HUES64 (cell line): ENCODE results near the gene ALX4.

ENCODE experiments used
- H3K27ac ChIP-seq: 2 replicates; pipeline ENCODE4 v1.7.0; 2013; ENCODE audit warnings: low read depth, low read length, inconsistent platforms
- H3K27me3 ChIP-seq: 2 replicates; pipeline ENCODE4 v1.6.1; 2013; ENCODE audit warnings: mild to moderate bottlenecking, low read length; ENCODE audit not compliant: insufficient read depth
- H3K36me3 ChIP-seq: 2 replicates; pipeline ENCODE4 v1.6.1; 2013; ENCODE audit warnings: mild to moderate bottlenecking, low read length; ENCODE audit not compliant: insufficient read depth
- H3K4me1 ChIP-seq: 2 replicates; pipeline ENCODE4 v1.6.1; 2013; ENCODE audit warnings: mild to moderate bottlenecking, low read length, moderate library complexity; ENCODE audit not compliant: insufficient read depth
- H3K4me3 ChIP-seq: 2 replicates; pipeline ENCODE4 v1.5.1; 2013; ENCODE audit warnings: mild to moderate bottlenecking, low read length, moderate library complexity
- H3K9ac ChIP-seq: 2 replicates; pipeline ENCODE4 v1.6.1; 2013; ENCODE audit warnings: mild to moderate bottlenecking, low read depth, low read length
- H3K9me3 ChIP-seq: 2 replicates; pipeline ENCODE4 v1.6.1; 2013; ENCODE audit warnings: low read depth, low read length; ENCODE audit not compliant: insufficient read depth
- WGBS: fragments of 150-250, 120-280 bp; methylation state at CpG from one replicate; pipeline ENCODE4 v1.1.7; 2013; ENCODE audit warnings: missing lambda C conversion rate; 5-methylcytosine and 5-hydroxymethylcytosine counted together

ALX4 gene

DNA sequence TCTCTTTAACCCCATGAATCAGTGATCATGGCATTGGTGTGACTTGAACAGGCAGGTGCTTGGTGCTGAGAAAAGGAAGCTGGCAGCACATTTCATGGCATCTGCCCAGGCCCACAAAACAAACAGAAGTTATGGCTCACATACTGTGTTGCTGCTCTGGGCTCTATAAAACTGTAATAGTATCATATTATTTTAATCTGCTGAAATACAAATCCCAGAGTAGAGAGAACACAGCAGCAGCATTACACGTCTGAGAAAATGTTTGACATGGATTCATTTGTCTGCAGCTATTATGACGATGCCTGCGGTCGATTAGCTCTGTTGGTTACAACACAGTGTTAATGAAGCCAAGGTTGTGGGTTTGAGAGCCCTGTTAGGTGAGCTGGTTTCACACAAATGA is 80.8 kb downstream of the ALX4 start:
- 94% methylated on average over 4 of the region's 4 CpGs for WGBS
- H3K9ac ChIP-seq: no peak overlapping the region
- H3K4me1 ChIP-seq: no peaks in the 10 kb centered on the region
- no peaks in the 10 kb centered on the region for H3K36me3 ChIP-seq
- no peaks in the 10 kb centered on the region for H3K9me3 ChIP-seq
- H3K27ac ChIP-seq: no peak overlapping the region
- no peaks in the 10 kb centered on the region for H3K27me3 ChIP-seq
- no peak overlapping the region for H3K4me3 ChIP-seq

DNA sequence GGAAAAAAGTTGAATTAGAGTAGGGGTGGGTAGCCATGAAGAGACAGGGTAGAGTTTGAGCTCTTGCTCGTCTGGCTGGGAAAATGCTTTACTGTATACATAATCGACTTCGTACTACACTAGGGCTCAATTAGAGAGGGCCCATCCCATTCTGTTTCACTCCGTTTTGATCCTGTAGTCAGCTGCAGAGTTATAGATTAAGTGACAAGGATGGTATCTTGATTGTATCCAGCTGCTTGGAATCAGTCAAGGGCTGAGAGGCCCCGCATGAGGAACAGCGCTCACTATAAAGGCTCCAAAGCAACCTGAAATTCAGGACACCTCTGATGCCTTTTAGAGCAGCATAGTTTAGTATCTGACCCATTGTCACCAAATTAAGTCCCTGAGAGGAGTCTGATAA is 81.6 kb downstream of the ALX4 start:
- Histone ChIP-seq H3K9ac (no peak overlapping the region), H3K9me3 (no peaks in the 10 kb centered on the region), H3K27me3 (no peaks in the 10 kb centered on the region), H3K4me1 (no peaks in the 10 kb centered on the region), H3K27ac (no peak overlapping the region), H3K4me3 (no peak overlapping the region), H3K36me3 (no peaks in the 10 kb centered on the region)
- WGBS: 91% methylated on average over 6 of the region's 6 CpGs

DNA sequence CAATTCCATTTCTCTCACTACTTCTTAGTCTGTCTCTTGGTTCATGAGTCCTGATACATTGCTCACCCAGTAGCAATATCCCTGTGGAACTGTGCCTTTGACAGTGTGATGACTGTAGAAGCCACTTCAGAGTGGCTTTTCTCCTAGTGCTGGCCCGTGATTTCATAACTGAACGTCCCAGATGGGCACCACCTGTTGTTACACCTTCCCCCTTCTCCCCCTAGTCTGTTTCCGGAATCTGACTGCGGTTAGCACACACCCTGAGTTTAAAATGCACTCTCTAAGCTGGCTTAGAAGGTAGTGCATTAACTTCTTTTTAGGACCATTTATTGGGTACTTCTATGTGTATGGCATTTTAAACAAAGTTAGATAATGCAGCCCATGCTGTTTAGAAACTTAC is 83.0 kb downstream of the ALX4 start:
- WGBS: 95% methylated on average over 3 of the region's 4 CpGs

DNA sequence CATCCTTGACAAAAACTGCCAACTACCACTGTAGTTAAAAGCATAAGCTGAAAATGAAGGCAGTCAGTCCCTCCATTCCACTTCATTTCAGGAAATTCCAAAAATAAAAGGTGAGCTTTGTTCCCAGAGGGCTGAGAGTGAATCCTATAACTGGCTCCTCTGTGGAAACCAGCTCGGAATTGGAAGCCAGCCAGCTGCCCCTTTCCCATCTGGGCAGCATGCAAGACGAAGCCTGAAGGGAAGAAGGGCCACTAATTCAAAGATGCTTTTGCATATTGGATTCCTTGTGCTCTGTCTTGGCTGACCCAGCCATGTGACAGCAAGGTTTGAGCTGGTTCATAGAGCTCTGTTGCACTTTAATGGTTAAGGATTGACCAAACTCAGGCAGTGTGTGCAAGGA is 83.4 kb downstream of the ALX4 start:
- H3K36me3 ChIP-seq: no peaks in the 10 kb centered on the region
- H3K4me1 ChIP-seq: no peaks in the 10 kb centered on the region
- 88% methylated on average over 2 of the region's 2 CpGs for WGBS
- no peak overlapping the region for H3K27ac ChIP-seq
- H3K9ac ChIP-seq: no peak overlapping the region
- H3K27me3 ChIP-seq: no peaks in the 10 kb centered on the region
- no peaks in the 10 kb centered on the region for H3K9me3 ChIP-seq
- H3K4me3 ChIP-seq: no peak overlapping the region

More for the DNA sequence above, 83.0 kb downstream of the ALX4 start:
- no peak overlapping the region for H3K27ac ChIP-seq
- H3K4me1 ChIP-seq: no peaks in the 10 kb centered on the region
- H3K27me3 ChIP-seq: no peaks in the 10 kb centered on the region
- no peak overlapping the region for H3K9ac ChIP-seq
- H3K36me3 ChIP-seq: no peaks in the 10 kb centered on the region
- no peak overlapping the region for H3K4me3 ChIP-seq
- no peaks in the 10 kb centered on the region for H3K9me3 ChIP-seq

DNA sequence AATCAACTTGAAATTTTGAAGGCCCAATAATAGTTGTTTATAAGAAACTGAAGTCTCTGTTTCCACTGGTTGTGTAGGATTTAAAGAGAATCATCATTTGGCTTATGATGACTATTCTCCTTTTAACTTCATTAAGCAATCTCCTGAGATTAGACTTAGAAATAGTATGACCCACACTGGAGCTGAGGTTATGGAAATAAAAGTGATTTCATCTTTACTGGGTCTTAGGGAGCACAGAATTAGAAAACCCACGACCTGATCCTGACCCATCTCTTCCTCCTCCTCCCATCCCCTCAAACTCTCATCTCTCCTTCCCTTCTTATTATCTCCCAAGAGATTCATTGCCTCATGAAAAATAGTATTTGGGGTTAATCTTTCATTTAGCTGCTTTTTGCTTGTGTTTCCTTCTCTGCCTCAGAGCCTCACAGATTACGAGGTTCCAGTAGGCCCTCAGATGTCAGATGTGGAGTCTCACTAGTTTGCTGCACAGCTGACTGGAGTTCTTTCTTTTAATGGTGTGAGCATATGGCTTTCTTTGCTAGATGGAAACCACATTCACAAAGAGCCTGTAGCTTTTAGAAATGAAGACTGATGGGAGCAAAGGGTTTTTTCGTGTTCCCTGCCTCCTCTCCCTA is 85.0 kb downstream of the ALX4 start:
- Histone ChIP-seq H3K9ac (no peak overlapping the region), H3K9me3 (no peaks in the 10 kb centered on the region), H3K4me1 (no peaks in the 10 kb centered on the region), H3K36me3 (no peaks in the 10 kb centered on the region), H3K27ac (no peak overlapping the region), H3K4me3 (no peak overlapping the region), H3K27me3 (no peaks in the 10 kb centered on the region)
- WGBS: 94% methylated on average over 3 of the region's 3 CpGs

DNA sequence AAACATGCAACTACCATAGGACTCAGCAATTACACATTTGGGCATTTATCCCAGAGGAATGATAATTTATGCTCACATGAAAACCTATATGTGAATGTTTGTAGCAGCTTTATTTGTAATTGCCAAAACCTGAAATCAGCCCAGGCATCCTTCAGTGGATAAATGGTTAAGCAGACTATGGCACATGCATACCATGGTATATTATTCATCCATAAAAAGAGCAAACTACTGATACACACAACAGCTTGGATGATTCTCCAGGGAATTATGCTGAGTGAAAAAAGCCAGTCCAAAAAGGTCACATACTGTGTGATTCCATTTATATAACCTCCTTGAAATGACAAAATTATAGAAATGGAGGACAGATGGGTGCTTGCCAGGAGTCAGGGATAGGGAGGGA is 86.7 kb downstream of the ALX4 start:
- Histone ChIP-seq H3K27me3 (no peaks in the 10 kb centered on the region), H3K9me3 (no peaks in the 10 kb centered on the region), H3K4me3 (no peak overlapping the region), H3K36me3 (no peaks in the 10 kb centered on the region), H3K27ac (no peak overlapping the region), H3K4me1 (no peaks in the 10 kb centered on the region), H3K9ac (no peak overlapping the region)

DNA sequence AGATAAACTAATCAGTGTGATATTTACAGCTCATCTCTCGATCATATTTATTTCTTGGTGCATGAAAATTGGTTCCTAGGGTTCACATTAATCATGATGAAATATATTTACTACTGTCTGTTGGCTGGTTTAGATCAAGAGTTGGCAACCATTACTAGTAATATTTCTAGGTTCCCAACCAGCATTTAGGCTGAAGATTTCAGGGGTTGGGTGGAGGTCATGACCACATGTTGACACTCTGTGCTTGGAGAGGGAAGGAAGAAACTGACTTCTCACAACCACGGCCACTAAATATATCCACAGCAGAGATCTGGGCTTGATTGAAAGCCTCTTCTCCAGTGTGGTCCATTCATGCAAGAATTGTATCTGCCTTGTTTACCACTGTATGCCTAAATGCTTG is 87.9 kb downstream of the ALX4 start:
- Histone ChIP-seq H3K4me3 (no peak overlapping the region), H3K36me3 (no peaks in the 10 kb centered on the region), H3K4me1 (no peaks in the 10 kb centered on the region), H3K9me3 (no peaks in the 10 kb centered on the region), H3K27me3 (no peaks in the 10 kb centered on the region), H3K9ac (no peak overlapping the region), H3K27ac (no peak overlapping the region)
- WGBS: 91% methylated on average over 2 of the region's 2 CpGs

DNA sequence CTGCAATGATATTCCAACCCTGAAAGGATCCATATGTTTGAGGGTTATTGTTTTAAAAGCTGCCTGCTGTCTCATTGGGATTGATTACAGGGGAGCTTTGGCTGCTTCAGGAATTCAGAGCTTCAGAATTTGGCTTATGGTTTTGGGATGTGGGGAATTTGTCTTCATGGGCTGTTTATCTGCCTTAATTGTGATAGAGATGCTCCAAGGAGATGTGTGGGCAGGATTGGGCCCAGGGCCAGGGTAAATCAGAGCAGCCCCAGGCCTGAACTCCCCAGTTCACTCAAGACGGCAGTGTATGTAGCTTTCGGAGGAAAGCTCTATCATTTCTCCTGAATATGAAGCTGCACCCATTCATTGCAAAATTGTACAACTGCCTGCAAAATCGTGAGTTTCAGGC is 88.5 kb downstream of the ALX4 start:
- Histone ChIP-seq H3K4me1 (no peaks in the 10 kb centered on the region), H3K27ac (no peak overlapping the region), H3K27me3 (no peaks in the 10 kb centered on the region), H3K9ac (no peak overlapping the region), H3K9me3 (no peaks in the 10 kb centered on the region), H3K4me3 (no peak overlapping the region), H3K36me3 (no peaks in the 10 kb centered on the region)
- WGBS: 92% methylated on average over 3 of the region's 3 CpGs

DNA sequence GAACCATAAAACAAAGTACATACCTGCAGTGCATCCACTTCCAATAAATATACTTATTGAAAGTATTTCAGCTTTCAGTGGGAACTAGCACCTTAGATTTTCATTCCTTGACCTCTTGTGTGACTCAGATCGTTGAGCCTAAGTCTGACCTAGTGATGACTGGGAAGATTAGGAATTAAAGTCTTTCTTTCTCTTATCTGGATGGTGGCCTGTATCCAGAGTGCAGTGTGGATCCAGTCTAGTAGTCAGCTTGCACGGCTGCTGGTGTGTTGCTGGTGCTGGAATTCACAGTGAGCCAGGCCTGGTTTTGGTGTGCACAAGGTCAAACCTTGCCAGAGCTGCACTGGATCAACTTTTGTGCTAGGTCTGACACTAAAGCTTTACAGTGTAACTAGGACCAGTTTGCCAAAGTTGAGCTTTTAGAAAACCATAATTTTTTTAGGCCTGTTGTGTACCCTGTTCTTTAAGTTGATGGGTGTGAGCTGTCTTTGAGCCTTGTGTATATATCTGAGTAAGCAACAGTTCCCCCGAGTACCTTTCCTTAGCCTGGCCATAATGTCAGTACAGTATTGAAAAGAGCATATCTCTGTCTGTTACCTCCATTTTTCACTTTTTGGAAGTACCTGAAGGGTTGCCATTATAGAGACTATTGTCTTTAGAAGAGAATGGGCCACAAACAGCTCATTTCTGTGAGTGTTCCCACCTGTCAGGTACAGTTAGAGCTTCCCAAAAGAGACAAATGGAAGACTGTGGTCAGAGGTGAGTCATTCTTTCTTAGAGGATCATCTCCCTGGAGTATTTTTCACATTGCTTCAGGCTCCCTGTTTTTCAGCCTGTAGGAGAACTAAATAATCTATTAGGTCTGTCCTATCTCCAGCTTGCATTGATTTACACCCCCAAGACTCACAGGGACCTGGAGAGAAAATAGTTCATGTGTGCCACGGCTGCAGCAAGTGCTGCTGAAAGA is 89.8 kb downstream of the ALX4 start:
- Histone ChIP-seq H3K4me1 (no peaks in the 10 kb centered on the region), H3K9me3 (no peaks in the 10 kb centered on the region), H3K36me3 (no peaks in the 10 kb centered on the region), H3K27me3 (no peaks in the 10 kb centered on the region), H3K4me3 (no peak overlapping the region), H3K27ac (no peak overlapping the region), H3K9ac (no peak overlapping the region)
- 88% methylated on average over 4 of the region's 4 CpGs for WGBS

DNA sequence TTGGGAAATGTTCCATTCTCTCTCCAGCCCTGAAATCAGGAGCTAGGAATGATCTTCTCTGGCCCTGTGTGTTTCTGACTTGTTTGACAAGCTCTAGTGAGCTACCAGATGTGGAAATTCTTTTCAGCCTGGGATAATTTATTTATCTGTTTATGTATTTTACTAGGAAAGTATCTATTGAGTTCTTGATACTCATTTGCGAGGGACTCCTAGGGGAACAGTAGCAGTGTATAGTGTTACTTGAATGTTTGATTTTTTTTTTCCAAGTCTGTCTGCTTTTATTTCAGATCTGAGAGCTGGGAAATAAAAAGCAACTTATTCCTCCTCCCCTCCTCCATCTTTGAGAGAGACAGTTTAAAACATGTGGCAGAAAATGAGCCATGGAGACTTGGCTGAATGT is 92.5 kb downstream of the ALX4 start:
- Histone ChIP-seq H3K36me3 (no peaks in the 10 kb centered on the region), H3K9me3 (0 out of 2 replicates have a peak, but pooled peaks cover 2% of the 10 kb centered on the region), H3K27ac (no peak overlapping the region), H3K9ac (no peak overlapping the region), H3K4me3 (no peak overlapping the region), H3K27me3 (no peaks in the 10 kb centered on the region), H3K4me1 (no peaks in the 10 kb centered on the region)
- WGBS: 93% methylated on average over 1 of the region's 1 CpG

DNA sequence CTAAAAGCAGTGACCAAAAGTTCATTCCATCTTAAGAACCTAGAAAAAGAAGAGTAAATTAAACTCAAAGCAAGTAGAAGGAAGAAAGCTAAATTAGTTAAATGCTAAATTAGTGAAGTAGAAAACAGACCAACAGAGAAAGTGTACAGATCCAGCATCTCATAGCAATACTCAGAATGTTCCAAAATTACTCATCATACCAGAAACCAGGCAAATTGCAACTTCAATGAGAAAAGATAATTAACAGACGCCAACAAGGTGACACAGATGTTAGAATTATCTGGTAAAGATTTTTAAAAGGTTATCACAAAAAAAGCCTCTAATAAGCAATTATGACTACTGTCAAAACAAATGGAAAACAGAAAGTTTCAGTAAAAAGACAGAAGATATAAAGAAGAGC is 96.8 kb downstream of the ALX4 start:
- H3K27me3 ChIP-seq: no peaks in the 10 kb centered on the region
- no peaks in the 10 kb centered on the region for H3K36me3 ChIP-seq
- H3K4me1 ChIP-seq: no peaks in the 10 kb centered on the region
- WGBS: no CpG with 5 or more reads among the region's 1 CpG
- 0 out of 2 replicates have a peak, but pooled peaks cover 5% of the 10 kb centered on the region for H3K9me3 ChIP-seq
- no peak overlapping the region for H3K4me3 ChIP-seq
- H3K9ac ChIP-seq: no peak overlapping the region
- H3K27ac ChIP-seq: no peak overlapping the region
